ENCODE data around the gene RLF.

RLF gene

DNA sequence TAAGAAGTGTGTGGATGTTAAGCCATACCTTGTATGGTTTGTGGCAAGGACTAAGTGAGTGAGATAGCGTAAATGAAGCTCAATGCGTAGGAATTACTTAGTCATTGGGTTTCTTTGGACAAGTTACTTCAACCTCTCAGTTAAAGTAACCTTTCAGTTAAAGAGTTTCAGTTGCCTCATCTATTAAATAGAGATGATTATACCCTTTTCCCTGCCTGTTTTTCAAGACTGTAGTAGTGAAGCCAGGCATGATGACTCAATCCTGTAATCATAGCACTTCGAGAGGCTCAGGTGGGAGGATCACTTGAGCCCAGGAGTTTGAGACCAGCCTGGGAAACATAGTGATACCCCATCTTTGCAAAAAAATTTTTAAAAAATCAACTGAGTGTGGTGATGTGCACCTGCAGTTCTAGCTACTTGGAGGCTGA, 103.2 kb downstream of the RLF start:
- TF ChIP-seq POLR2AphosphoS5 (IDR thresholded peaks at IDR 0.05; ENCODE audit: low read depth, low read length), result no peak
- no peak for TF ChIP-seq REST (IDR thresholded peaks at IDR 0.05; ENCODE audit: insufficient read depth in 1 of 2, low read depth in 2 of 2, low read length in 2 of 2)
- TF ChIP-seq SIN3A (IDR thresholded peaks at IDR 0.05; ENCODE audit: borderline replicate concordance, insufficient read depth, low read length), result no peak
- TF ChIP-seq FOXP2 (optimal IDR thresholded peaks at IDR 0.05; ENCODE audit: borderline replicate concordance, extremely low read depth, extremely low read length, insufficient read depth), result no peak
- TF ChIP-seq TAF1 (IDR thresholded peaks at IDR 0.05; ENCODE audit: borderline replicate concordance, insufficient read depth, low read length), result no peak

DNA sequence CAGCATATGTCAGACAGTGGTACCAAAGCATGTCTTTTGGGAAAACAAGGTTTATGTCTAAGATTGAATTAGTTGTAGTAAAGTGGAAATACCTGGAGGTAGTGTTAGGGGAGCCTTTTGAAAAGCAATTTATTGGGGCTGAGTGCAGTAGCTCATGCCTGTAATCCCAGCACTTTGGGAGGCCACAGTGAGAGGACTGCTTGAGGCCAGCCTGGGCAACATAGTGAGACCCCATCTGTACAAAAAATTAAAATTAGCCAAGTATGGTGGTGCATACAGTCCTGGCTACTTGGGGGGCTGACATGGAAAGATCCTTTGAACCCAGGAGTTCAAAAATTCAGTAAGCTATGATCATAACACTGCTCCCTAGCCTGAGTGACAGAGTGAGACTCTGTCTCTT, 104.1 kb downstream of the RLF start:
- no peak for TF ChIP-seq REST (IDR thresholded peaks at IDR 0.05; ENCODE audit: insufficient read depth in 1 of 2, low read depth in 2 of 2, low read length in 2 of 2)
- no peak for TF ChIP-seq FOXP2 (optimal IDR thresholded peaks at IDR 0.05; ENCODE audit: borderline replicate concordance, extremely low read depth, extremely low read length, insufficient read depth)
- TF ChIP-seq POLR2AphosphoS5 (IDR thresholded peaks at IDR 0.05; ENCODE audit: low read depth, low read length), result no peak
- no peak for TF ChIP-seq SIN3A (IDR thresholded peaks at IDR 0.05; ENCODE audit: borderline replicate concordance, insufficient read depth, low read length)
- TF ChIP-seq TAF1 (IDR thresholded peaks at IDR 0.05; ENCODE audit: borderline replicate concordance, insufficient read depth, low read length), result no peak

DNA sequence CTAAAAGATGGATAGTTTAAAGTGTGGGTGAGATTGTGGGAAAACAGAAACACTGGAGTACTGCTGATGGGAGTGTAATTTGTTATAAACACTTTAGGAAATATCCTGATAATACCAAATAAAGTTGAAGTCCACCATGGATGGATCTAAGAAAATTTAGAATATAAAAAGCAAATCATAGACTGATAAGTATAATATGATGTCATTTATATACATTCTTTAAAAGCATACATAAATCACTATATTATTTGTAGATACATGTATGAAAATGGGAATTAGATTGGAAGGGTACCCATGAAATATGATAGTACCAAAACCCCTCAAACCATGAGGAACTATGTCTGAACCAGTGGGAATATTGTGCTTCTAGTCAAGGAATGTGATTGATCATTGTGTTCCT, 104.7 kb downstream of the RLF start:
- no peak for TF ChIP-seq POLR2AphosphoS5 (IDR thresholded peaks at IDR 0.05; ENCODE audit: low read depth, low read length)
- no peak for TF ChIP-seq TAF1 (IDR thresholded peaks at IDR 0.05; ENCODE audit: borderline replicate concordance, insufficient read depth, low read length)
- no peak for TF ChIP-seq SIN3A (IDR thresholded peaks at IDR 0.05; ENCODE audit: borderline replicate concordance, insufficient read depth, low read length)
- no peak for TF ChIP-seq REST (IDR thresholded peaks at IDR 0.05; ENCODE audit: insufficient read depth in 1 of 2, low read depth in 2 of 2, low read length in 2 of 2)
- TF ChIP-seq FOXP2 (optimal IDR thresholded peaks at IDR 0.05; ENCODE audit: borderline replicate concordance, extremely low read depth, extremely low read length, insufficient read depth), result no peak

GRCh38 chr1:40266786-40267535, 105.8 kb downstream of the RLF start:
- no peak for TF ChIP-seq SIN3A (IDR thresholded peaks at IDR 0.05; ENCODE audit: borderline replicate concordance, insufficient read depth, low read length)
- TF ChIP-seq TAF1 (IDR thresholded peaks at IDR 0.05; ENCODE audit: borderline replicate concordance, insufficient read depth, low read length), result no peak
- TF ChIP-seq REST (IDR thresholded peaks at IDR 0.05; ENCODE audit: insufficient read depth in 1 of 2, low read depth in 2 of 2, low read length in 2 of 2), result no peak
- TF ChIP-seq FOXP2 (optimal IDR thresholded peaks at IDR 0.05; ENCODE audit: borderline replicate concordance, extremely low read depth, extremely low read length, insufficient read depth), result no peak

Data from PFSK-1 (cell line).